Sigmoid colon (tissue), 4 donors: ENCODE measurements around the gene MFAP4.

ENCODE experiments used
- POLR2A ChIP-seq, 2 donors: fragments of 450-650 bp; IDR thresholded peaks; one replicate each; pipeline ENCODE4 v1.6.1; 2016; ENCODE audit warnings: antibody characterized with exemption in 2 of 2, mild to moderate bottlenecking in 2 of 2, moderate library complexity in 2 of 2
- POLR2AphosphoS5 ChIP-seq, 4 donors: sonication (generic); formaldehyde crosslinking; IDR thresholded peaks; one replicate each; pipeline ENCODE4 v1.6.1; 2017; ENCODE audit warnings: antibody characterized with exemption in 4 of 4
- TF ChIP-seq, protein P1 (sequence below), 4 experiments: fragments of 450-650 bp in 3 of 4; fragments of 200-600 bp in 1 of 4; IDR thresholded peaks; one replicate each; pipeline ENCODE4 v1.5.1; 2016 to 2019; ENCODE audit warnings: antibody characterized with exemption in 4 of 4, mild to moderate bottlenecking in 3 of 4, moderate library complexity in 2 of 4

DNA sequence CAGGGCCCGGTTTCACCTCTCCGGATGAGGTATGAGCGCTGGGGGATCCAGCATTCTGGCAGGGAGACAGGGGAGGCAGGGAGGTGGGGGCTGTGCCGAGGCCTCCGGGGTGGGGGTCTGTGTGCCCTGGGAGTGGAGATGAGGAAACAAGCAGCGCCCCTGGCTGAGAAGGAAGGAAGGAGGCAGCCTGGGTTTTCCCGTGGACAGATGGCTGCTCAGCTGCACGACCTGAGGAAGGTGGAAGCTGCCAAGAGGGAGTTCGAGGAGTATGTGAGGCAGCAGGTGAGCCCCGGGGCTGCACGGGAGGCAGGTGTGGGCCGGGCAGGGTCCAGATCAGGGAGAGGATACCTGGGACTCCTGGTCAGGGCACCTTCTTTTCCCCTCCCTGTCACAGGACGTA lies 28.3 kb upstream of the MFAP4 start:
- TF ChIP-seq, protein P1, sequence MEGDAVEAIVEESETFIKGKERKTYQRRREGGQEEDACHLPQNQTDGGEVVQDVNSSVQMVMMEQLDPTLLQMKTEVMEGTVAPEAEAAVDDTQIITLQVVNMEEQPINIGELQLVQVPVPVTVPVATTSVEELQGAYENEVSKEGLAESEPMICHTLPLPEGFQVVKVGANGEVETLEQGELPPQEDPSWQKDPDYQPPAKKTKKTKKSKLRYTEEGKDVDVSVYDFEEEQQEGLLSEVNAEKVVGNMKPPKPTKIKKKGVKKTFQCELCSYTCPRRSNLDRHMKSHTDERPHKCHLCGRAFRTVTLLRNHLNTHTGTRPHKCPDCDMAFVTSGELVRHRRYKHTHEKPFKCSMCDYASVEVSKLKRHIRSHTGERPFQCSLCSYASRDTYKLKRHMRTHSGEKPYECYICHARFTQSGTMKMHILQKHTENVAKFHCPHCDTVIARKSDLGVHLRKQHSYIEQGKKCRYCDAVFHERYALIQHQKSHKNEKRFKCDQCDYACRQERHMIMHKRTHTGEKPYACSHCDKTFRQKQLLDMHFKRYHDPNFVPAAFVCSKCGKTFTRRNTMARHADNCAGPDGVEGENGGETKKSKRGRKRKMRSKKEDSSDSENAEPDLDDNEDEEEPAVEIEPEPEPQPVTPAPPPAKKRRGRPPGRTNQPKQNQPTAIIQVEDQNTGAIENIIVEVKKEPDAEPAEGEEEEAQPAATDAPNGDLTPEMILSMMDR (IDR thresholded peaks at IDR 0.05) = no peak
- TF ChIP-seq POLR2A (IDR thresholded peaks at IDR 0.05) (no peak), POLR2AphosphoS5 (IDR thresholded peaks at IDR 0.05) (no peak)
